Left lung (tissue), 10 donors: Measurements from ENCODE around the gene SOD3. TPM values are rescaled to one million over a fixed set of nuclear protein-coding genes. Genes with fewer than 3 reads are reported as not detected.
A peak's percentile ranks its signal among the peaks of the same experiment; 100 is the strongest.

Experiments
- ATAC-seq: fragments of 200-7000 bp; cut with Tn5 transposase; one replicate; pipeline ENCODE4 v1.9.1; 2020; ENCODE audit warnings: moderate library complexity
- DNase-seq, 4 donors: peaks; one replicate each; pipeline ENCODE4 v3.0.0-alpha.2; 2013 to 2020
- H3K27ac ChIP-seq, 2 donors: fragments of 200-600 bp; sonication (generic) in 1 of 2; one replicate each; pipeline versions ENCODE4 v1.5.0 to v1.8.0; 2020 to 2021
- H3K27me3 ChIP-seq, 2 donors: fragments of 200-600 bp; sonication (generic) in 1 of 2; one replicate each; pipeline versions ENCODE4 v1.5.0 to v1.8.0; 2020 to 2021
- H3K36me3 ChIP-seq, 2 donors: fragments of 200-600 bp; sonication (generic) in 1 of 2; one replicate each; pipeline versions ENCODE4 v1.5.0 to v1.8.0; 2020 to 2021
- H3K4me1 ChIP-seq, 2 donors: fragments of 200-600 bp; one replicate each; pipeline ENCODE4 v1.8.0; 2021
- H3K4me3 ChIP-seq, 2 donors: fragments of 200-600 bp; sonication (generic) in 1 of 2; one replicate each; pipeline versions ENCODE4 v1.5.0 to v1.8.0; 2020 to 2021; ENCODE audit warnings: mild to moderate bottlenecking in 1 of 2
- H3K9me3 ChIP-seq, 2 donors: fragments of 200-600 bp; sonication (generic) in 1 of 2; one replicate each; pipeline versions ENCODE4 v1.5.0 to v1.8.0; 2020 to 2021
- CTCF ChIP-seq, 2 donors: fragments of 200-600 bp; sonication (generic) in 1 of 2; IDR thresholded peaks; one replicate each; pipeline versions ENCODE4 v1.5.0 to v1.8.0; 2021; ENCODE audit warnings: antibody characterized with exemption in 2 of 2
- intact Hi-C, 2 donors: fragments of 100-400 bp; cut with DNase I; formaldehyde crosslinking; loops; one replicate each; pipeline versions ENCODE4 v1.11.2 to v1.14.2; 2022
- polyA plus RNA-seq, 6 donors: library from polyadenylated mRNA; unstranded; fragments of 120-200 nt; gene quantifications; one replicate each; pipeline ENCODE4 v1.2.1, GENCODE V29; 2013; ENCODE audit not compliant: insufficient read length in 6 of 6
- total RNA-seq, 2 donors: library from RNA; stranded (reverse); fragmentation: NEBNext Ultra II Directional; extraction: Animal tissue kit (Norgen Biotek cat#: 25700); gene quantifications; one replicate each; pipeline ENCODE4 v1.2.1, GENCODE V29; 2021
- donor health status: DM: no; HTN: yes; CAD: no.
- donor health status: DM: no; HTN: no; CAD: no.

SOD3 gene
- total and polyA plus RNA-seq, 8 donors: 12.6 to 236 (median 17.5) TPM

DNA sequence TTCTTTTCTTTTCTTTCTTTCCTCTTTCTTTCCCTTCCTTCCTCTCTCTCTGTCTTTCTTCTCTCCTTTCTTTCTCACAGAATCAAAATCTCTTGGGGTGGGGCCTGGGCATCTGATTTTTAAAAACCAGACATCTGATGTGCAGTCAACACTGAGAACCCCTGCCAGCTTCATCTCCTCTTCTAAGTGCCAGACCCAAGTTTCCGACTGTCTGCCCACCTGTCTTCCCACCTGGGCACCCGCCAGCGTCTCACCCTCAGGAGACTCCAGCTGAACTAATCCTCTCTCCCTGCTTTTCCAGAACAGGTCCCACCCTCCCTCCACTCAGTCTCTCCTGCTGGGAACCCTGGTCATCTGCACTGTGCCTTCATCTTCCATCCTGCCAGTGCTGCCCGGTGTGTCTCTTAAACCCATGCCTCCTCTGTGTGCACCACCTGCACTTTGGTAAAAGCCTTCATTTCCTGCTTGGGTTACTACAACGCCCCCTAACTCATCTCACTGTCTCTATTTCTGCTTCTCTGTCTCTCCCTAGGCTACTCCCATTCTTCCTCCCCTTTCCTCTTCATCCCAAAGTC is 2.8 kb downstream of the SOD3 start:
- intact Hi-C loops: no loop called here
- Histone ChIP-seq H3K4me1 (peaks cover 8 to 18% of the 10 kb centered on the region in 2 donors), H3K4me3 (no peak overlapping the region), H3K27me3 (peaks cover 7 to 52% of the 10 kb centered on the region in 2 donors), H3K36me3 (no peaks in the 10 kb centered on the region), H3K9me3 (no peaks in the 10 kb centered on the region), H3K27ac (no peak overlapping the region)
- ATAC-seq: no peak
- no peak for DNase-seq
- no peak for TF ChIP-seq CTCF (IDR thresholded peaks at IDR 0.05)

- DNase-seq (no peak), ATAC-seq (no peak)
- Histone ChIP-seq H3K4me3 (no peak overlapping the region), H3K4me1 (peaks cover 8 to 17% of the 10 kb centered on the region in 2 donors), H3K9me3 (no peaks in the 10 kb centered on the region), H3K27ac (no peak overlapping the region), H3K36me3 (no peaks in the 10 kb centered on the region), H3K27me3 (peaks cover 7 to 52% of the 10 kb centered on the region in 2 donors)
- no peak for TF ChIP-seq CTCF (IDR thresholded peaks at IDR 0.05)
- intact Hi-C loops: no loop called here
Observed at GRCh38 chr4:24799196-24799543, 3.8 kb downstream of the SOD3 start.

- H3K36me3 ChIP-seq: no peaks in the 10 kb centered on the region
- no peak overlapping the region for H3K4me3 ChIP-seq
- ATAC-seq (no peak), DNase-seq (peak in 1 of 4 donors; percentile 79)
- TF ChIP-seq CTCF (IDR thresholded peaks at IDR 0.05): no peak
- intact Hi-C loops: no loop called here
- H3K4me1 ChIP-seq: peaks cover 4 to 12% of the 10 kb centered on the region in 2 donors
- no peaks in the 10 kb centered on the region for H3K9me3 ChIP-seq
- H3K27me3 ChIP-seq: peaks cover 7 to 52% of the 10 kb centered on the region in 2 donors
- no peak overlapping the region for H3K27ac ChIP-seq
Observed at GRCh38 chr4:24799544-24800324, 4.4 kb downstream of the SOD3 start.

DNA sequence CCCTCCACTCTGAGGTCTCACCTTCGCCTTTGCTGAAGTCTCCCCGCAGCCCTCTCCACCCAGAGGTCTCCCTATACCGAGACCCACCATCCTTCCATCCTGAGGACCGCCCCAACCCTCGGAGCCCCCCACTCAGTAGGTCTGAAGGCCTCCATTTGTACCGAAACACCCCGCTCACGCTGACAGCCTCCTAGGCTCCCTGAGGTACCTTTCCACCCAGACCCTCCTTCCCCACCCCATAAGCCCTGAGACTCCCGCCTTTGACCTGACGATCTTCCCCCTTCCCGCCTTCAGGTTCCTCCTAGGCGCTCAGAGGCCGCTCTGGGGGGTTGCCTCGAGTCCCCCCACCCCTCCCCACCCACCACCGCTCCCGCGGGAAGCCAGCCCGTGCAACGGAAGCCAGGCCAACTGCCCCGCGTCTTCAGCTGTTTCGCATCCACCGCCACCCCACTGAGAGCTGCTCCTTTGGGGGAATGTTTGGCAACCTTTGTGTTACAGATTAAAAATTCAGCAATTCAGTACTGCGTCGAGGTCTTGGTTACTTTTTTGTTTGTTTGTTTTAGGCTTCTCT is 5.0 kb downstream of the SOD3 start:
- TF ChIP-seq CTCF (IDR thresholded peaks at IDR 0.05): no peak
- Histone ChIP-seq H3K4me3 (no peak overlapping the region), H3K27ac (no peak overlapping the region), H3K36me3 (no peaks in the 10 kb centered on the region), H3K9me3 (no peaks in the 10 kb centered on the region), H3K27me3 (peaks cover 7 to 52% of the 10 kb centered on the region in 2 donors), H3K4me1 (peaks cover 0 to 12% of the 10 kb centered on the region in 2 donors)
- intact Hi-C loops: no loop called here
- ATAC-seq (no peak), DNase-seq (peak in 2 of 4 donors; percentile 79 to 85)

GRCh38 chr4:24801136-24801855 is 5.9 kb downstream of the SOD3 start:
- DNase-seq (no peak), ATAC-seq (no peak)
- intact Hi-C loops: no loop called here
- Histone ChIP-seq H3K4me1 (peaks cover 0 to 12% of the 10 kb centered on the region in 2 donors), H3K4me3 (no peak overlapping the region), H3K27me3 (peaks cover 7 to 52% of the 10 kb centered on the region in 2 donors), H3K9me3 (no peaks in the 10 kb centered on the region), H3K27ac (no peak overlapping the region), H3K36me3 (no peaks in the 10 kb centered on the region)
- no peak for TF ChIP-seq CTCF (IDR thresholded peaks at IDR 0.05)
